ENCODE measurements around the gene F2RL2. TPM values are rescaled to one million over a fixed set of nuclear protein-coding genes. Genes with fewer than 3 reads are reported as not detected.

F2RL2 gene
- total RNA-seq, 2 experiments from 2014 or later, result 0.07 TPM; not detected in 1

- CTCF ChIA-PET, result interaction anchor here (1.1 to 2.3 kb wide), 4 partner anchors 44 to 131 kb away, joined by 3 to 8 read pairs (median 5); no protein-coding TSS in a partner anchor
- H3K9me3 Mint-ChIP-seq (ENCODE audit: low read depth), result peaks cover 5% of the 10 kb centered on the region
Observed at GRCh38 chr5:76643371-76643770, 20.2 kb upstream of the F2RL2 start.

GRCh38 chr5:76642390-76643040 lies 19.3 kb upstream of the F2RL2 start:
- Mint-ChIP-seq H3K36me3 (peaks cover 57% of the 10 kb centered on the region), H3K9me3 (ENCODE audit: low read depth) (peaks cover 2% of the 10 kb centered on the region), H3K27ac (no peak overlapping the region), H3K4me3 (no peak overlapping the region), H3K27me3 (no peaks in the 10 kb centered on the region), H3K4me1 (peaks cover 20% of the 10 kb centered on the region)
- CTCF ChIA-PET, result interaction anchor here (0.7 to 2.8 kb wide), 7 partner anchors 41 to 133 kb away, joined by 3 to 13 read pairs (median 6); no protein-coding TSS in a partner anchor
- ATAC-seq (no peak), DNase-seq (no peak)

More at GRCh38 chr5:76643371-76643770, 20.2 kb upstream of the F2RL2 start:
- no peak overlapping the region for H3K27ac Mint-ChIP-seq
- no peak overlapping the region for H3K4me3 Mint-ChIP-seq
- peaks cover 61% of the 10 kb centered on the region for H3K36me3 Mint-ChIP-seq
- no peaks in the 10 kb centered on the region for H3K27me3 Mint-ChIP-seq
- DNase-seq, result no peak
- ATAC-seq, result no peak
- H3K4me1 Mint-ChIP-seq, result peaks cover 14% of the 10 kb centered on the region

- Mint-ChIP-seq H3K27me3 (no peaks in the 10 kb centered on the region), H3K9me3 (ENCODE audit: low read depth) (no peaks in the 10 kb centered on the region), H3K4me1 (peaks cover 23% of the 10 kb centered on the region), H3K4me3 (no peak overlapping the region), H3K27ac (no peak overlapping the region), H3K36me3 (peaks cover 58% of the 10 kb centered on the region)
- CTCF ChIA-PET, result interaction anchor here (0.7 to 2.8 kb wide), 7 partner anchors 31 to 134 kb away, joined by 3 to 13 read pairs (median 4); no protein-coding TSS in a partner anchor
- ATAC-seq (peak; percentile 36), DNase-seq (peak; percentile 77)
Observed at GRCh38 chr5:76641514-76642120, 18.4 kb upstream of the F2RL2 start.

- ATAC-seq, result no peak
- Mint-ChIP-seq H3K4me1 (peaks cover 23% of the 10 kb centered on the region), H3K4me3 (no peak overlapping the region), H3K27ac (peak overlapping the region; percentile 26), H3K9me3 (ENCODE audit: low read depth) (no peaks in the 10 kb centered on the region), H3K27me3 (no peaks in the 10 kb centered on the region), H3K36me3 (peaks cover 56% of the 10 kb centered on the region)
- no peak for DNase-seq
- CTCF ChIA-PET, result interaction anchor here (1.1 to 2.3 kb wide), 8 partner anchors 13 to 384 kb away, joined by 3 to 10 read pairs (median 4); partner anchors contain the start of gene IQGAP2
Observed at GRCh38 chr5:76638479-76638878, 15.3 kb upstream of the F2RL2 start.

GRCh38 chr5:76637490-76637889 lies 14.3 kb upstream of the F2RL2 start:
- Mint-ChIP-seq H3K4me1 (peaks cover 23% of the 10 kb centered on the region), H3K9me3 (ENCODE audit: low read depth) (no peaks in the 10 kb centered on the region), H3K27ac (no peak overlapping the region), H3K27me3 (no peaks in the 10 kb centered on the region), H3K4me3 (no peak overlapping the region), H3K36me3 (peaks cover 55% of the 10 kb centered on the region)
- ATAC-seq (no peak), DNase-seq (no peak)
- CTCF ChIA-PET, result interaction anchor here (1.1 to 2.3 kb wide), 7 partner anchors 12 to 234 kb away, joined by 3 to 10 read pairs (median 4); partner anchors contain the start of gene IQGAP2

- DNase-seq (no peak), ATAC-seq (no peak)
- H3K36me3 Mint-ChIP-seq, result peaks cover 59% of the 10 kb centered on the region
- H3K4me3 Mint-ChIP-seq, result no peak overlapping the region
- H3K27me3 Mint-ChIP-seq, result no peaks in the 10 kb centered on the region
- H3K4me1 Mint-ChIP-seq, result peaks cover 18% of the 10 kb centered on the region
- H3K9me3 Mint-ChIP-seq (ENCODE audit: low read depth), result no peaks in the 10 kb centered on the region
- CTCF ChIA-PET, result interaction anchor here (0.9 to 2.8 kb wide), 4 partner anchors 9 to 140 kb away, joined by 3 to 9 read pairs (median 4); no protein-coding TSS in a partner anchor
- H3K27ac Mint-ChIP-seq, result no peak overlapping the region
Observed at GRCh38 chr5:76634661-76635060, 11.5 kb upstream of the F2RL2 start.

GRCh38 chr5:76626738-76627137 lies 3.5 kb upstream of the F2RL2 start:
- no peaks in the 10 kb centered on the region for H3K9me3 Mint-ChIP-seq (ENCODE audit: low read depth)
- CTCF ChIA-PET, result interaction anchor here (0.7 to 2.0 kb wide), 2 partner anchors 8 to 148 kb away, joined by 3 to 9 read pairs; no protein-coding TSS in a partner anchor
- ATAC-seq (peak; percentile 68), DNase-seq (peak; percentile 53)
- H3K4me3 Mint-ChIP-seq, result no peak overlapping the region
- peaks cover 48% of the 10 kb centered on the region for H3K36me3 Mint-ChIP-seq
- H3K27ac Mint-ChIP-seq, result peak overlapping the region; percentile 66
- peaks cover 26% of the 10 kb centered on the region for H3K4me1 Mint-ChIP-seq
- no peaks in the 10 kb centered on the region for H3K27me3 Mint-ChIP-seq

- no peak for ATAC-seq
Observed at GRCh38 chr5:76625087-76625815, 2.0 kb upstream of the F2RL2 start.

GRCh38 chr5:76622076-76622475 lies 1.1 kb downstream of the F2RL2 start:
- Mint-ChIP-seq H3K9me3 (ENCODE audit: low read depth) (no peaks in the 10 kb centered on the region), H3K4me3 (no peak overlapping the region), H3K36me3 (peaks cover 43% of the 10 kb centered on the region), H3K27me3 (no peaks in the 10 kb centered on the region), H3K27ac (no peak overlapping the region), H3K4me1 (peaks cover 26% of the 10 kb centered on the region)
- CTCF ChIA-PET, result interaction anchor here (0.9 to 1.5 kb wide), 2 partner anchors 11 to 13 kb away, joined by 3 read pairs; no protein-coding TSS in a partner anchor
- ATAC-seq (no peak), DNase-seq (no peak)

More at GRCh38 chr5:76625087-76625815, 2.0 kb upstream of the F2RL2 start:
- Mint-ChIP-seq H3K4me1 (peaks cover 26% of the 10 kb centered on the region), H3K27me3 (no peaks in the 10 kb centered on the region), H3K9me3 (ENCODE audit: low read depth) (no peaks in the 10 kb centered on the region), H3K4me3 (no peak overlapping the region), H3K36me3 (peaks cover 41% of the 10 kb centered on the region), H3K27ac (peak overlapping the region; percentile 26)
- CTCF ChIA-PET, result interaction anchor here (0.9 to 2.0 kb wide), 6 partner anchors 10 to 36 kb away, joined by 3 to 9 read pairs (median 4); no protein-coding TSS in a partner anchor
- no peak for DNase-seq

- CTCF ChIA-PET, result interaction anchor here (1.0 kb wide), 1 partner anchor 19 kb away, joined by 3 read pairs; no protein-coding TSS in a partner anchor
- H3K36me3 Mint-ChIP-seq, result peaks cover 39% of the 10 kb centered on the region
Observed at GRCh38 chr5:76620166-76620565, 3.0 kb downstream of the F2RL2 start.

GRCh38 chr5:76617675-76618074 lies 5.5 kb downstream of the F2RL2 start:
- H3K27ac Mint-ChIP-seq, result no peak overlapping the region
- H3K27me3 Mint-ChIP-seq, result no peaks in the 10 kb centered on the region
- ATAC-seq (no peak), DNase-seq (no peak)
- no peak overlapping the region for H3K4me3 Mint-ChIP-seq
- no peaks in the 10 kb centered on the region for H3K9me3 Mint-ChIP-seq (ENCODE audit: low read depth)
- CTCF ChIA-PET, result no interaction called here
- peaks cover 56% of the 10 kb centered on the region for H3K36me3 Mint-ChIP-seq
- H3K4me1 Mint-ChIP-seq, result peaks cover 1% of the 10 kb centered on the region

More at GRCh38 chr5:76620166-76620565, 3.0 kb downstream of the F2RL2 start:
- no peak for ATAC-seq
- H3K4me1 Mint-ChIP-seq, result peaks cover 9% of the 10 kb centered on the region
- no peak overlapping the region for H3K27ac Mint-ChIP-seq
- H3K9me3 Mint-ChIP-seq (ENCODE audit: low read depth), result no peaks in the 10 kb centered on the region
- H3K27me3 Mint-ChIP-seq, result no peaks in the 10 kb centered on the region
- H3K4me3 Mint-ChIP-seq, result no peak overlapping the region
- DNase-seq, result no peak

GRCh38 chr5:76617229-76617628 lies 6.0 kb downstream of the F2RL2 start:
- CTCF ChIA-PET, result no interaction called here
- H3K4me3 Mint-ChIP-seq, result no peak overlapping the region
- H3K4me1 Mint-ChIP-seq, result peaks cover 1% of the 10 kb centered on the region
- H3K36me3 Mint-ChIP-seq, result peaks cover 58% of the 10 kb centered on the region
- H3K27me3 Mint-ChIP-seq, result no peaks in the 10 kb centered on the region
- ATAC-seq, result no peak
- no peaks in the 10 kb centered on the region for H3K9me3 Mint-ChIP-seq (ENCODE audit: low read depth)
- no peak overlapping the region for H3K27ac Mint-ChIP-seq
- no peak for DNase-seq

GRCh38 chr5:76616206-76616605 lies 7.0 kb downstream of the F2RL2 start:
- no peak for DNase-seq
- Mint-ChIP-seq H3K4me1 (no peaks in the 10 kb centered on the region), H3K27ac (peak overlapping the region; percentile 32), H3K9me3 (ENCODE audit: low read depth) (no peaks in the 10 kb centered on the region), H3K36me3 (peaks cover 63% of the 10 kb centered on the region), H3K27me3 (no peaks in the 10 kb centered on the region), H3K4me3 (no peak overlapping the region)
- ATAC-seq, result no peak
- CTCF ChIA-PET, result interaction anchor here (1.1 to 2.4 kb wide), 5 partner anchors 9 to 213 kb away, joined by 3 to 7 read pairs (median 5); no protein-coding TSS in a partner anchor
